Psoas muscle (tissue), 8 donors: ENCODE measurements around the gene MOCS1. TPM values are rescaled to one million over a fixed set of nuclear protein-coding genes. Genes with fewer than 3 reads are reported as not detected.

Experiments
- ATAC-seq, 4 donors: fragments of 200-7000 bp; cut with Tn5 transposase; one replicate each; pipeline ENCODE4 v1.9.1; 2020; ENCODE audit warnings: moderate library complexity in 3 of 4, mild to moderate bottlenecking in 2 of 4
- DNase-seq, 2 donors: peaks; one replicate each; pipeline ENCODE4 v3.0.0-alpha.2; 2020
- H3K27ac ChIP-seq: fragments of 200-600 bp; one replicate; pipeline ENCODE4 v1.8.0; 2022
- H3K27me3 ChIP-seq, 3 donors: fragments of 200-600 bp in 1 of 3; one replicate each; pipeline versions ENCODE4 v1.6.1 to v1.8.0; 2013 to 2022; ENCODE audit warnings: low read length in 2 of 3, mild to moderate bottlenecking in 2 of 3, moderate library complexity in 1 of 3; ENCODE audit not compliant: insufficient read depth in 3 of 3
- H3K36me3 ChIP-seq, 2 donors: fragments of 200-600 bp in 1 of 2; one replicate each; pipeline versions ENCODE4 v1.6.1 to v1.8.0; 2013 to 2022; ENCODE audit warnings: low read depth in 1 of 2, mild to moderate bottlenecking in 1 of 2, moderate library complexity in 1 of 2; ENCODE audit not compliant: insufficient read depth in 1 of 2
- H3K4me1 ChIP-seq: fragments of 200-600 bp; one replicate; pipeline ENCODE4 v1.8.0; 2022
- H3K4me3 ChIP-seq: fragments of 200-600 bp; one replicate; pipeline ENCODE4 v1.8.0; 2022; ENCODE audit warnings: mild to moderate bottlenecking
- H3K9me3 ChIP-seq: fragments of 200-600 bp; one replicate; pipeline ENCODE4 v1.8.0; 2022
- CTCF ChIP-seq: fragments of 200-600 bp; IDR thresholded peaks from one replicate; pipeline ENCODE4 v1.8.0; 2022; ENCODE audit warnings: antibody characterized with exemption
- WGBS, 3 donors: extraction: QIAGEN DNeasy Blood & Tissue Kit; methylation state at CpG; one replicate each; pipeline versions ENCODE4 v1.1.6 to v1.1.7; 2013; 5-methylcytosine and 5-hydroxymethylcytosine counted together
- intact Hi-C, 2 donors: fragments of 100-400 bp; cut with DNase I; formaldehyde crosslinking; loops; one replicate each; pipeline versions ENCODE4 v1.11.0 to v1.14.2; 2022
- polyA plus RNA-seq, 3 donors: library from polyadenylated mRNA; stranded (reverse); fragments of 200-250 nt; gene quantifications; one replicate each; pipeline ENCODE4 v1.2.3, GENCODE V29; 2013
- total RNA-seq, 4 donors: library from RNA; stranded (reverse); fragmentation: NEBNext Ultra II Directional in 2 of 4; extraction: Animal tissue kit (Norgen Biotek cat#: 25700) in 2 of 4; gene quantifications; one replicate each; pipeline versions ENCODE4 v1.2.1 to v1.2.4, GENCODE V29; 2021 to 2023
- donor health status: healthy with polysubstance abuse.
- donor health status: DM: no; HTN: no; CAD: no; lungs with moderate emphysema.
- donor health status: Bipolar disorder and iron deficiency.
- donor health status: healthy.
- donor health status: DM: yes; HTN: yes; CAD: no.
- donor health status: DM: no; HTN: no; CAD: no.
- donor health status: DM: no; HTN: no; CAD: no.
- donor health status: DM: yes; HTN: yes; CAD: no.

Gene MOCS1
- total and polyA plus RNA-seq, 7 donors, result 17.3 to 44.2 (median 32.5) TPM

- Histone ChIP-seq H3K9me3 (no peaks in the 10 kb centered on the region), H3K27me3 (no peaks in the 10 kb centered on the region), H3K36me3 (no peaks in the 10 kb centered on the region), H3K4me1 (peaks cover 41% of the 10 kb centered on the region), H3K4me3 (no peak overlapping the region), H3K27ac (peak overlapping the region; percentile 84)
- DNase-seq (no peak), ATAC-seq (no peak)
- 90 to 91% (median 91%) methylated on average over 3 of the region's 3 CpGs for WGBS, 3 donors
- intact Hi-C loops, result no loop called here
- TF ChIP-seq CTCF, result no peak
Observed at GRCh38 chr6:39937686-39938333, 3.5 kb upstream of the MOCS1 start.

- TF ChIP-seq CTCF, result no peak
- Histone ChIP-seq H3K27ac (peak overlapping the region; percentile 84), H3K4me3 (no peak overlapping the region), H3K36me3 (no peaks in the 10 kb centered on the region), H3K27me3 (no peaks in the 10 kb centered on the region), H3K9me3 (no peaks in the 10 kb centered on the region), H3K4me1 (peaks cover 49% of the 10 kb centered on the region)
- ATAC-seq (no peak), DNase-seq (no peak)
- 68 to 96% (median 93%) methylated on average over 1 of the region's 1 CpG for WGBS, 3 donors
- intact Hi-C loops, result no loop called here
Observed at GRCh38 chr6:39936857-39937256, 2.6 kb upstream of the MOCS1 start.

GRCh38 chr6:39935241-39935640 is 979 bp upstream of the MOCS1 start:
- no peak overlapping the region for H3K4me3 ChIP-seq
- DNase-seq, result no peak
- peaks cover 65% of the 10 kb centered on the region for H3K4me1 ChIP-seq
- WGBS, 3 donors, result 51 to 60% (median 60%) methylated on average over 2 of the region's 2 CpGs
- no peak for TF ChIP-seq CTCF
- H3K36me3 ChIP-seq, result no peaks in the 10 kb centered on the region
- no peaks in the 10 kb centered on the region for H3K27me3 ChIP-seq
- H3K9me3 ChIP-seq, result no peaks in the 10 kb centered on the region
- ATAC-seq, result no peak
- intact Hi-C loops, result no loop called here
- H3K27ac ChIP-seq, result no peak overlapping the region

- ATAC-seq, result peak; percentile 72 to 79 (median 76)
- Histone ChIP-seq H3K36me3 (no peaks in the 10 kb centered on the region), H3K4me3 (peak overlapping the region; percentile 88), H3K27ac (peak overlapping the region; percentile 94), H3K27me3 (no peaks in the 10 kb centered on the region), H3K9me3 (no peaks in the 10 kb centered on the region), H3K4me1 (peaks cover 73% of the 10 kb centered on the region)
- 9 to 12% (median 9%) methylated on average over 9 of the region's 9 CpGs for WGBS, 3 donors
- intact Hi-C loops, result no loop called here
- DNase-seq, result no peak
- TF ChIP-seq CTCF, result no peak
Observed at GRCh38 chr6:39933669-39934130, 562 bp downstream of the MOCS1 start.

- H3K27ac ChIP-seq, result peak overlapping the region; percentile 94
- 70 to 93% (median 79%) methylated on average over 8 of the region's 8 CpGs for WGBS, 3 donors
- peak overlapping the region; percentile 88 for H3K4me3 ChIP-seq
Observed at GRCh38 chr6:39932386-39932910, 1.8 kb downstream of the MOCS1 start.

More at GRCh38 chr6:39932386-39932910, 1.8 kb downstream of the MOCS1 start:
- no peaks in the 10 kb centered on the region for H3K27me3 ChIP-seq
- DNase-seq (no peak), ATAC-seq (peak in 1 of 4 donors; percentile 6)
- peaks cover 79% of the 10 kb centered on the region for H3K4me1 ChIP-seq
- H3K36me3 ChIP-seq, result no peaks in the 10 kb centered on the region
- intact Hi-C loops, result no loop called here
- TF ChIP-seq CTCF, result no peak
- H3K9me3 ChIP-seq, result no peaks in the 10 kb centered on the region
